HEK293 (cell line): Measurements from ENCODE around the gene ERICH3.

Source experiments
- CTCF ChIA-PET: fragments of 350-600 bp; formaldehyde crosslinking; extraction: SDS; loops from one replicate; lab custom pipeline; 2021; ENCODE audit warnings: antibody characterized with exemption; lab: Yijun Ruan, JAX
- POLR2A ChIA-PET: fragments of 300-600 bp; formaldehyde crosslinking; extraction: SDS; loops from one replicate; lab custom pipeline; 2020; ENCODE audit warnings: antibody characterized with exemption, inconsistent platforms; lab: Yijun Ruan, JAX
- H3K27ac ChIP-seq: fragments of 200-500 bp; sonication (Bioruptor generic); 2 replicates; pipeline ENCODE4 v1.5.1; 2014; ENCODE audit warnings: low read depth, low read length, control low read depth, inconsistent platforms; ENCODE audit errors: extremely low read depth
- H3K36me3 ChIP-seq, 2 experiments: fragments of 200-500 bp in 1 of 2; sonication (Bioruptor generic) in 1 of 2; 1 replicate in 1 of 2; 2 replicates in 1 of 2; pipeline ENCODE4 v1.5.1; 2014 to 2017; ENCODE audit warnings: inconsistent platforms in 2 of 2, low read length in 2 of 2; ENCODE audit not compliant: control insufficient read depth in 2 of 2, insufficient read depth in 1 of 2
- H3K4me1 ChIP-seq: fragments of 200-500 bp; sonication (Bioruptor generic); 2 replicates; pipeline ENCODE4 v1.5.1; 2014; ENCODE audit warnings: mild to moderate bottlenecking, low read length, inconsistent platforms; ENCODE audit not compliant: control insufficient read depth, insufficient read depth
- H3K4me3 ChIP-seq: 2 replicates; pipeline ENCODE4 v1.5.1; 2011; ENCODE audit warnings: low read depth, mild to moderate bottlenecking, control low read depth, low read length, moderate library complexity
- H3K9me3 ChIP-seq: fragments of 200-500 bp; sonication (Bioruptor generic); 2 replicates; pipeline ENCODE4 v1.5.1; 2014; ENCODE audit warnings: low read depth, low read length, inconsistent platforms; ENCODE audit not compliant: control insufficient read depth, insufficient read depth
- FEZF1 ChIP-seq: fragments of 450-650 bp; formaldehyde crosslinking; IDR thresholded peaks from 2 replicates; pipeline ENCODE4 v1.5.1; 2016; ENCODE audit warnings: missing biosample characterization, missing genetic modification characterization
- HOXA7 ChIP-seq: sonication (generic); formaldehyde crosslinking; IDR thresholded peaks from 2 replicates; pipeline ENCODE4 v1.8.1; 2022; ENCODE audit warnings: missing genetic modification reagents, borderline replicate concordance
- HOXD13 ChIP-seq: sonication (generic); formaldehyde crosslinking; IDR thresholded peaks from 2 replicates; pipeline ENCODE4 v1.8.0; 2022; ENCODE audit warnings: missing genetic modification reagents, borderline replicate concordance
- KLF10 ChIP-seq: fragments of 450-650 bp; IDR thresholded peaks from 2 replicates; pipeline ENCODE4 v1.5.1; 2018; ENCODE audit warnings: missing biosample characterization, mild to moderate bottlenecking, missing genetic modification characterization
- REPIN1 ChIP-seq: fragments of 450-650 bp; formaldehyde crosslinking; IDR thresholded peaks from 2 replicates; pipeline ENCODE4 v1.5.1; 2017; ENCODE audit warnings: missing biosample characterization, missing genetic modification characterization, low read depth
- TCF7L2 ChIP-seq: IDR thresholded peaks from 2 replicates; pipeline ENCODE4 v1.6.1; 2011; ENCODE audit warnings: low read depth, mild to moderate bottlenecking, inconsistent platforms, low read length, moderate library complexity, borderline replicate concordance
- ZBTB21 ChIP-seq: fragments of 450-650 bp; formaldehyde crosslinking; IDR thresholded peaks from 2 replicates; pipeline ENCODE4 v1.5.1; 2017; ENCODE audit warnings: missing biosample characterization, missing genetic modification characterization
- ZNF121 ChIP-seq: fragments of 450-650 bp; formaldehyde crosslinking; IDR thresholded peaks from 2 replicates; pipeline ENCODE4 v1.5.1; 2016; ENCODE audit warnings: missing biosample characterization, missing genetic modification characterization
- ZNF140 ChIP-seq: fragments of 450-650 bp; formaldehyde crosslinking; IDR thresholded peaks from 2 replicates; pipeline ENCODE4 v1.5.1; 2016; ENCODE audit warnings: missing biosample characterization, missing genetic modification characterization
- ZNF16 ChIP-seq: fragments of 450-650 bp; formaldehyde crosslinking; IDR thresholded peaks from 2 replicates; pipeline ENCODE4 v1.5.1; 2016; ENCODE audit warnings: low read depth, missing biosample characterization, missing genetic modification characterization
- ZNF211 ChIP-seq: fragments of 450-650 bp; formaldehyde crosslinking; IDR thresholded peaks from 2 replicates; pipeline ENCODE4 v1.5.1; 2016; ENCODE audit warnings: low read depth, missing biosample characterization, missing genetic modification characterization
- ZNF350 ChIP-seq: fragments of 450-650 bp; formaldehyde crosslinking; IDR thresholded peaks from 2 replicates; pipeline ENCODE4 v1.5.0; 2017; ENCODE audit warnings: missing biosample characterization, mild to moderate bottlenecking, missing genetic modification characterization
- ZNF433 ChIP-seq: fragments of 450-650 bp; formaldehyde crosslinking; IDR thresholded peaks from 2 replicates; pipeline ENCODE4 v1.5.1; 2016; ENCODE audit warnings: missing biosample characterization, missing genetic modification characterization, low read depth
- ZNF501 ChIP-seq: fragments of 450-650 bp; formaldehyde crosslinking; IDR thresholded peaks from 2 replicates; pipeline ENCODE4 v1.5.1; 2016; ENCODE audit warnings: missing biosample characterization, missing genetic modification characterization
- ZNF530 ChIP-seq: fragments of 450-650 bp; formaldehyde crosslinking; IDR thresholded peaks from 2 replicates; pipeline ENCODE4 v1.5.1; 2016; ENCODE audit warnings: low read depth, missing biosample characterization, missing genetic modification characterization
- ZNF561 ChIP-seq: fragments of 450-650 bp; IDR thresholded peaks from 2 replicates; pipeline ENCODE4 v1.5.1; 2018; ENCODE audit warnings: missing biosample characterization, missing genetic modification characterization, borderline replicate concordance
- ZNF629 ChIP-seq: fragments of 450-650 bp; formaldehyde crosslinking; IDR thresholded peaks from 2 replicates; pipeline ENCODE4 v1.5.1; 2017; ENCODE audit warnings: missing biosample characterization, missing genetic modification characterization
- ZNF658 ChIP-seq: fragments of 450-650 bp; formaldehyde crosslinking; IDR thresholded peaks from 2 replicates; pipeline ENCODE4; 2016; ENCODE audit warnings: missing biosample characterization, missing genetic modification characterization
- ZNF768 ChIP-seq: fragments of 450-650 bp; formaldehyde crosslinking; IDR thresholded peaks from 2 replicates; pipeline ENCODE4 v1.5.1; 2018; ENCODE audit warnings: missing biosample characterization, mild to moderate bottlenecking, missing genetic modification characterization
- TF ChIP-seq, protein P1 (sequence below): fragments of 450-650 bp; formaldehyde crosslinking; IDR thresholded peaks from 2 replicates; pipeline ENCODE4 v1.5.1; 2017; ENCODE audit warnings: missing biosample characterization, missing genetic modification characterization
- TF ChIP-seq, protein P2 (sequence below): fragments of 450-650 bp; formaldehyde crosslinking; IDR thresholded peaks from 2 replicates; pipeline ENCODE4 v1.5.1; 2016; ENCODE audit warnings: missing biosample characterization, missing genetic modification characterization
- TF ChIP-seq, protein P3 (sequence below): fragments of 450-650 bp; formaldehyde crosslinking; IDR thresholded peaks from 2 replicates; pipeline ENCODE4 v1.5.1; 2016; ENCODE audit warnings: missing biosample characterization, missing genetic modification characterization
- TF ChIP-seq, protein P4 (sequence below): fragments of 450-650 bp; formaldehyde crosslinking; IDR thresholded peaks from 2 replicates; pipeline ENCODE4 v1.5.1; 2017; ENCODE audit warnings: missing biosample characterization, missing genetic modification characterization
- TF ChIP-seq, protein P5 (sequence below): fragments of 450-650 bp; formaldehyde crosslinking; IDR thresholded peaks from 2 replicates; pipeline ENCODE4 v1.5.1; 2016; ENCODE audit warnings: missing biosample characterization, missing genetic modification characterization, low read depth

ERICH3 gene

DNA sequence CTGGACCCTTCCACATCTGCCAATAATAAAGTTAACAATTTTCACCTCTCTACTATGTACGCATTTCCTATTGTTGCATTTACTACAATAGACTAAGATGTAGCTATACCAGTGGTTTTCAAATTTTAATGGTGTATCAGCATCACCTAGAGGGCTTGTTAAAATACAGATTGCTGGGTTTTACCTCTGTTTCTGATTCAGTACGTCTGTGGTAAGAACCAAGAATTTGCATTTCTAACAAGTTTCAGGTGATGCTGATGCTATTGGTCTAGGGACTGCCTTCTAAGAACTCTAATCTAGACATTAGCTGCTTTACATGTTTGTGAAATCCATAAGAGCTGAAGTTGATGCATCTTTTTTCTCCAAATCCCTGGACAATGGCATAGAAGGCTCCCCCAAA, 59.7 kb downstream of the ERICH3 start (continued):
- TF ChIP-seq, protein P1, sequence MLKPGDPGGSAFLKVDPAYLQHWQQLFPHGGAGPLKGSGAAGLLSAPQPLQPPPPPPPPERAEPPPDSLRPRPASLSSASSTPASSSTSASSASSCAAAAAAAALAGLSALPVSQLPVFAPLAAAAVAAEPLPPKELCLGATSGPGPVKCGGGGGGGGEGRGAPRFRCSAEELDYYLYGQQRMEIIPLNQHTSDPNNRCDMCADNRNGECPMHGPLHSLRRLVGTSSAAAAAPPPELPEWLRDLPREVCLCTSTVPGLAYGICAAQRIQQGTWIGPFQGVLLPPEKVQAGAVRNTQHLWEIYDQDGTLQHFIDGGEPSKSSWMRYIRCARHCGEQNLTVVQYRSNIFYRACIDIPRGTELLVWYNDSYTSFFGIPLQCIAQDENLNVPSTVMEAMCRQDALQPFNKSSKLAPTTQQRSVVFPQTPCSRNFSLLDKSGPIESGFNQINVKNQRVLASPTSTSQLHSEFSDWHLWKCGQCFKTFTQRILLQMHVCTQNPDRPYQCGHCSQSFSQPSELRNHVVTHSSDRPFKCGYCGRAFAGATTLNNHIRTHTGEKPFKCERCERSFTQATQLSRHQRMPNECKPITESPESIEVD, result no peak
- TF ChIP-seq ZBTB21 (tag by site-specific recombination) (no peak), ZNF350 (tag by site-specific recombination) (no peak)
- TF ChIP-seq, protein P2, sequence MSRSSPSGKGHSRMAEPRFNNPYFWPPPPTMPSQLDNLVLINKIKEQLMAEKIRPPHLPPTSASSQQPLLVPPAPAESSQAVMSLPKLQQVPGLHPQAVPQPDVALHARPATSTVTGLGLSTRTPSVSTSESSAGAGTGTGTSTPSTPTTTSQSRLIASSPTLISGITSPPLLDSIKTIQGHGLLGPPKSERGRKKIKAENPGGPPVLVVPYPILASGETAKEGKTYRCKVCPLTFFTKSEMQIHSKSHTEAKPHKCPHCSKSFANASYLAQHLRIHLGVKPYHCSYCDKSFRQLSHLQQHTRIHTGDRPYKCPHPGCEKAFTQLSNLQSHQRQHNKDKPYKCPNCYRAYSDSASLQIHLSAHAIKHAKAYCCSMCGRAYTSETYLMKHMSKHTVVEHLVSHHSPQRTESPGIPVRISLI (tag by site-specific recombination), result no peak

DNA sequence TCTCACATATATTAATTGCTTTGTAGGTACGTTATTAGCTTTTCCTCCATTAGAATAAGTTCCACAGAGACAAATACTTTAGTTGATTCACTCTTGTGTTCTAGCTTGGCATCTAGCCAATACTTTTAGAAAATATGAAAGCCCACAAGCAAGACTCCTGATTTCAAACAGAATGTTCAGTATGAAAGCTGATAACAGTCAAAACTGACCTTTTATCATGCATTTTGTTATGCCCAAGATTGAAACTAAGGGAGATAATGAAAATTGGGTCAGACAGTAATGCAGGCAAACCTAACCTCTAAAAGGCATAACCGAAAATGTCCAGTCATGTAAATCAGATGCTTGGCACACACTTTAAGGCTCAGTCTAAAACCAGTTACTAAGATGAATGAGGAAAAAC, 61.7 kb downstream of the ERICH3 start:
- H3K27ac ChIP-seq, result no peak overlapping the region
- no peaks in the 10 kb centered on the region for H3K9me3 ChIP-seq
- ChIA-PET CTCF (no interaction called here), POLR2A (no interaction called here)
- no peak overlapping the region for H3K4me3 ChIP-seq
- H3K36me3 ChIP-seq, result no peaks in the 10 kb centered on the region
- no peak for TF ChIP-seq HOXD13 (CRISPR knock-in tag)
- TF ChIP-seq, protein P1, result no peak
- TF ChIP-seq, protein P3, sequence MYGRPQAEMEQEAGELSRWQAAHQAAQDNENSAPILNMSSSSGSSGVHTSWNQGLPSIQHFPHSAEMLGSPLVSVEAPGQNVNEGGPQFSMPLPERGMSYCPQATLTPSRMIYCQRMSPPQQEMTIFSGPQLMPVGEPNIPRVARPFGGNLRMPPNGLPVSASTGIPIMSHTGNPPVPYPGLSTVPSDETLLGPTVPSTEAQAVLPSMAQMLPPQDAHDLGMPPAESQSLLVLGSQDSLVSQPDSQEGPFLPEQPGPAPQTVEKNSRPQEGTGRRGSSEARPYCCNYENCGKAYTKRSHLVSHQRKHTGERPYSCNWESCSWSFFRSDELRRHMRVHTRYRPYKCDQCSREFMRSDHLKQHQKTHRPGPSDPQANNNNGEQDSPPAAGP (tag by site-specific recombination), result no peak
- no peak for TF ChIP-seq ZNF433 (tag by site-specific recombination)
- TF ChIP-seq KLF10 (tag by site-specific recombination), result no peak
- TF ChIP-seq ZNF629 (tag by site-specific recombination), result no peak
- no peak for TF ChIP-seq FEZF1 (tag by site-specific recombination)
- no peak for TF ChIP-seq ZNF16 (tag by site-specific recombination)
- no peak for TF ChIP-seq ZNF121 (tag by site-specific recombination)
- no peak for TF ChIP-seq ZNF140
- no peaks in the 10 kb centered on the region for H3K4me1 ChIP-seq

DNA sequence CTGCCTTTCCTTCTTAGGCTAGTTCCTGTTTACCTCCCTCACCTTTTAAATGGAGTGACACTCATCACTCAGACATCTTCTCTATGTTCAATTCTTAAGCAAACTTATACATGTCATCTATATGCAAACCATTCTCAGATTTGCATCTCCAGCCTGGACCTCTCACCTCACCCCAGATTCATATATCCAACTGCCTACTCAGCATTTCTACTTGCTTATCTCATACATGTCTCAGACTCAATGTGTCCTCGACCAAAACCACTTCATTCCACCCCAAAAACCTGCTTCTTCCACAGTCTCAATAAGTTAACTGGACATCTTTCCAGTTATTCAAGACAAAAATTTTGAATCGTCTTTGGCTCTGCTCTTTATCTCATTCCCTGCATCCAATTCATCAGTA, 62.6 kb downstream of the ERICH3 start:
- no peaks in the 10 kb centered on the region for H3K9me3 ChIP-seq
- H3K4me1 ChIP-seq, result no peaks in the 10 kb centered on the region
- POLR2A ChIA-PET, result no interaction called here
- H3K36me3 ChIP-seq, result no peaks in the 10 kb centered on the region
- no peak overlapping the region for H3K4me3 ChIP-seq
- H3K27ac ChIP-seq, result no peak overlapping the region
- CTCF ChIA-PET, result no interaction called here
- TF ChIP-seq, protein P4, sequence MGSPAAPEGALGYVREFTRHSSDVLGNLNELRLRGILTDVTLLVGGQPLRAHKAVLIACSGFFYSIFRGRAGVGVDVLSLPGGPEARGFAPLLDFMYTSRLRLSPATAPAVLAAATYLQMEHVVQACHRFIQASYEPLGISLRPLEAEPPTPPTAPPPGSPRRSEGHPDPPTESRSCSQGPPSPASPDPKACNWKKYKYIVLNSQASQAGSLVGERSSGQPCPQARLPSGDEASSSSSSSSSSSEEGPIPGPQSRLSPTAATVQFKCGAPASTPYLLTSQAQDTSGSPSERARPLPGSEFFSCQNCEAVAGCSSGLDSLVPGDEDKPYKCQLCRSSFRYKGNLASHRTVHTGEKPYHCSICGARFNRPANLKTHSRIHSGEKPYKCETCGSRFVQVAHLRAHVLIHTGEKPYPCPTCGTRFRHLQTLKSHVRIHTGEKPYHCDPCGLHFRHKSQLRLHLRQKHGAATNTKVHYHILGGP, result no peak
- TF ChIP-seq ZNF768 (tag by site-specific recombination) (no peak), ZNF501 (no peak), TCF7L2 (no peak), ZNF561 (tag by site-specific recombination) (no peak), ZNF530 (no peak), REPIN1 (tag by site-specific recombination) (no peak), ZNF211 (tag by site-specific recombination) (no peak), ZNF658 (tag by site-specific recombination) (no peak), HOXA7 (no peak)
- TF ChIP-seq, protein P3 (tag by site-specific recombination), result no peak
- TF ChIP-seq, protein P5, sequence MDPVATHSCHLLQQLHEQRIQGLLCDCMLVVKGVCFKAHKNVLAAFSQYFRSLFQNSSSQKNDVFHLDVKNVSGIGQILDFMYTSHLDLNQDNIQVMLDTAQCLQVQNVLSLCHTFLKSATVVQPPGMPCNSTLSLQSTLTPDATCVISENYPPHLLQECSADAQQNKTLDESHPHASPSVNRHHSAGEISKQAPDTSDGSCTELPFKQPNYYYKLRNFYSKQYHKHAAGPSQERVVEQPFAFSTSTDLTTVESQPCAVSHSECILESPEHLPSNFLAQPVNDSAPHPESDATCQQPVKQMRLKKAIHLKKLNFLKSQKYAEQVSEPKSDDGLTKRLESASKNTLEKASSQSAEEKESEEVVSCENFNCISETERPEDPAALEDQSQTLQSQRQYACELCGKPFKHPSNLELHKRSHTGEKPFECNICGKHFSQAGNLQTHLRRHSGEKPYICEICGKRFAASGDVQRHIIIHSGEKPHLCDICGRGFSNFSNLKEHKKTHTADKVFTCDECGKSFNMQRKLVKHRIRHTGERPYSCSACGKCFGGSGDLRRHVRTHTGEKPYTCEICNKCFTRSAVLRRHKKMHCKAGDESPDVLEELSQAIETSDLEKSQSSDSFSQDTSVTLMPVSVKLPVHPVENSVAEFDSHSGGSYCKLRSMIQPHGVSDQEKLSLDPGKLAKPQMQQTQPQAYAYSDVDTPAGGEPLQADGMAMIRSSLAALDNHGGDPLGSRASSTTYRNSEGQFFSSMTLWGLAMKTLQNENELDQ (tag by site-specific recombination), result no peak
